HTR-8/SVneo (cell line): ENCODE results near the gene C10orf95.
"Not testable (repeated sequence)": the region's sequence is repeated elsewhere in the genome, so short reads cannot be mapped to it uniquely, and the experiment has no call there.

Experiments
- DNase-seq: peaks from one replicate; pipeline ENCODE4 v3.0.0; 2011; ENCODE audit warnings: low spot score, mixed read lengths; ENCODE audit not compliant: insufficient read length
- FAIRE-seq: peaks from 2 replicates; lab custom pipeline; 2011; peaks lifted over from hg19 to GRCh38; lab: Jason Lieb, UNC

C10orf95 gene

GRCh38 chr10:102451105-102451969 is at the start of gene C10orf95:
C10orf95 (minus strand) TSS chr10:102451543; CDS start chr10:102451093, 450 bp downstream.
- no peak for FAIRE-seq
- DNase-seq: no peak

GRCh38 chr10:102500686-102501085 is 49.3 kb upstream of the C10orf95 start:
- DNase-seq, FAIRE-seq: not testable (repeated sequence)

- FAIRE-seq: no peak
- DNase-seq: no peak
These were observed 48.0 kb upstream of the C10orf95 start for GRCh38 chr10:102499356-102499755.

- DNase-seq (no peak), FAIRE-seq (no peak)
These were observed 46.2 kb upstream of the C10orf95 start for GRCh38 chr10:102497545-102497944.

GRCh38 chr10:102493771-102494170 is 42.4 kb upstream of the C10orf95 start:
- DNase-seq (no peak), FAIRE-seq (no peak)

GRCh38 chr10:102492983-102493382 is 41.6 kb upstream of the C10orf95 start:
- FAIRE-seq: no peak
- DNase-seq: no peak

GRCh38 chr10:102492344-102492939 is 41.1 kb upstream of the C10orf95 start:
- DNase-seq (no peak), FAIRE-seq (no peak)

- DNase-seq (no peak), FAIRE-seq (peak; percentile 20)
These were observed 39.8 kb upstream of the C10orf95 start for GRCh38 chr10:102491136-102491535.

- no peak for FAIRE-seq
- DNase-seq: no peak
These were observed 33.9 kb upstream of the C10orf95 start for GRCh38 chr10:102485093-102485784.

- FAIRE-seq (no peak), DNase-seq (no peak)
These were observed 32.7 kb upstream of the C10orf95 start for GRCh38 chr10:102484021-102484420.

- FAIRE-seq (no peak), DNase-seq (no peak)
These were observed 29.1 kb upstream of the C10orf95 start for GRCh38 chr10:102480396-102480795.

GRCh38 chr10:102479651-102480050 is 28.3 kb upstream of the C10orf95 start:
- DNase-seq: no peak
- FAIRE-seq: no peak

- DNase-seq: no peak
- FAIRE-seq: no peak
These were observed 25.3 kb upstream of the C10orf95 start for GRCh38 chr10:102476466-102477141.

GRCh38 chr10:102475451-102476040 is 24.2 kb upstream of the C10orf95 start:
- FAIRE-seq: no peak
- no peak for DNase-seq

- DNase-seq (no peak), FAIRE-seq (no peak)
These were observed 22.3 kb upstream of the C10orf95 start for GRCh38 chr10:102473445-102474331.

- FAIRE-seq (no peak), DNase-seq (no peak)
These were observed 19.5 kb upstream of the C10orf95 start for GRCh38 chr10:102470579-102471546.

- FAIRE-seq (no peak), DNase-seq (no peak)
These were observed 17.3 kb upstream of the C10orf95 start for GRCh38 chr10:102468683-102469082.

GRCh38 chr10:102467971-102468438 is 16.7 kb upstream of the C10orf95 start:
- DNase-seq (no peak), FAIRE-seq (no peak)
